GM21786 (cell line): Measurements from ENCODE around the gene GRK5.

ENCODE experiments used
- ATAC-seq: cut with Tn5 transposase; IDR thresholded peaks from one replicate; pipeline ENCODE4 v1.9.1; 2021; ENCODE audit not compliant: unreplicated experiment

Gene GRK5

GRCh38 chr10:119197921-119198320 is 9.4 kb upstream of the GRK5 start:
- no peak for ATAC-seq

GRCh38 chr10:119198438-119198837 is 8.9 kb upstream of the GRK5 start:
- ATAC-seq: no peak

GRCh38 chr10:119199231-119199992 is 8.0 kb upstream of the GRK5 start:
- ATAC-seq: peak; percentile 70

GRCh38 chr10:119201233-119201632 is 6.1 kb upstream of the GRK5 start:
- ATAC-seq: no peak

- ATAC-seq: no peak
Observed at GRCh38 chr10:119203006-119203405, 4.4 kb upstream of the GRK5 start.

GRCh38 chr10:119205894-119206602 is 1.3 kb upstream of the GRK5 start:
- peak; percentile 22 for ATAC-seq

- ATAC-seq: peak; percentile 46
Observed at GRCh38 chr10:119206603-119207365, 587 bp upstream of the GRK5 start.

- ATAC-seq: peak; percentile 3
Observed at GRCh38 chr10:119207713-119208552, 562 bp downstream of the GRK5 start.

GRCh38 chr10:119208553-119208940 is 1.2 kb downstream of the GRK5 start:
- ATAC-seq: no peak

GRCh38 chr10:119209035-119209735 is 1.8 kb downstream of the GRK5 start:
- no peak for ATAC-seq

- ATAC-seq: no peak
Observed at GRCh38 chr10:119209736-119210355, 2.5 kb downstream of the GRK5 start.

- no peak for ATAC-seq
Observed at GRCh38 chr10:119210633-119211032, 3.3 kb downstream of the GRK5 start.

GRCh38 chr10:119211176-119211575 is 3.8 kb downstream of the GRK5 start:
- ATAC-seq: no peak

GRCh38 chr10:119211625-119212441 is 4.5 kb downstream of the GRK5 start:
- ATAC-seq: no peak

GRCh38 chr10:119215371-119215770 is 8.0 kb downstream of the GRK5 start:
- no peak for ATAC-seq

GRCh38 chr10:119216127-119216526 is 8.8 kb downstream of the GRK5 start:
- ATAC-seq: no peak

- ATAC-seq: no peak
Observed at GRCh38 chr10:119217401-119217800, 10.0 kb downstream of the GRK5 start.

- no peak for ATAC-seq
Observed at GRCh38 chr10:119217991-119218490, 10.7 kb downstream of the GRK5 start.

- no peak for ATAC-seq
Observed at GRCh38 chr10:119219871-119220270, 12.5 kb downstream of the GRK5 start.
